Measurements from ENCODE around the gene ILF2. TPM values are rescaled to one million over a fixed set of nuclear protein-coding genes. Genes with fewer than 3 reads are reported as not detected.
A peak's percentile ranks its signal among the peaks of the same experiment; 100 is the strongest.

Gene ILF2
- total and polyA plus RNA-seq, 2 experiments from 2014 or later, result 173 to 178 TPM

DNA sequence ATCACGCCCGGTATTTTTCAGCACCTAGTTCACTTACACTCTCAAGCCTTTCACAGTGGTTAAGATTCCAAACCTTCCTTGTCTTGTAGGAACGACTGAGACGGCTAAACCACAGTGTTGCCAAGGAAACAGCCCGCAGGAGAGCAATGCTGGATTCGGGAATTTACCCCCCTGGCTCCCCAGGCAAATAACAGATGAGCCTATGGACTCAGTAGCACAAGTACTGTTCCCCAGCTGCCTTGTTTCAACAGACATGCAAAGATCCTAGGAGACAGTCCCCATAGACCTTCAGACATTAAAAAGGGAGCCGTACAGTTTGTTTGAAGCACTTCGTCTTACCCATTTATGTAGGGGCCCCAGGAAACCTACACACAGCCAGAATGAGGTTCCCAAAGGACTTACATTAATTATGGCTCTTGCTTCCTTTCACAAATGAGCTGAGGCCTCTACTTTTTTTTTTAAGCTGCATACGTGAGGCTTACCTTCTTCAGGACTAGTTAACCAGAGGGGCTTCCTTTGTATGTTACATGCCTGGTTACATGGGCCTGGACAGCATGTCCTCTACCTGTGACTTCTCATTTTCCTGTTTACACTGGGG lies 9.6 kb downstream of the ILF2 start:
- Histone ChIP-seq H3K79me2 (peaks cover 17% of the 10 kb centered on the region), H3K4me1 (ENCODE audit: insufficient read depth) (peaks cover 5% of the 10 kb centered on the region), H3K36me3 (replicated peaks; ENCODE audit: insufficient read depth, low read depth) (no peaks in the 10 kb centered on the region), H3K27me3 (no peaks in the 10 kb centered on the region), H3K9me3 (ENCODE audit: low read depth) (no peaks in the 10 kb centered on the region), H3K27ac (no peak overlapping the region), H4K20me1 (ENCODE audit: insufficient read depth, poor library complexity, severe bottlenecking) (no peaks in the 10 kb centered on the region), H3K4me3 (no peak overlapping the region), H3K9me2 (replicated peaks; ENCODE audit: insufficient read depth) (no peaks in the 10 kb centered on the region), H3K4me2 (no peak overlapping the region), H2AFZ (no peak overlapping the region)
- no peak for DNase-seq (ENCODE audit: low spot score)
- no peak for TF ChIP-seq EZH2phosphoT487 (IDR thresholded peaks at IDR 0.05; ENCODE audit: low read depth, severe bottlenecking, unreplicated experiment)
- TF ChIP-seq, protein P1, sequence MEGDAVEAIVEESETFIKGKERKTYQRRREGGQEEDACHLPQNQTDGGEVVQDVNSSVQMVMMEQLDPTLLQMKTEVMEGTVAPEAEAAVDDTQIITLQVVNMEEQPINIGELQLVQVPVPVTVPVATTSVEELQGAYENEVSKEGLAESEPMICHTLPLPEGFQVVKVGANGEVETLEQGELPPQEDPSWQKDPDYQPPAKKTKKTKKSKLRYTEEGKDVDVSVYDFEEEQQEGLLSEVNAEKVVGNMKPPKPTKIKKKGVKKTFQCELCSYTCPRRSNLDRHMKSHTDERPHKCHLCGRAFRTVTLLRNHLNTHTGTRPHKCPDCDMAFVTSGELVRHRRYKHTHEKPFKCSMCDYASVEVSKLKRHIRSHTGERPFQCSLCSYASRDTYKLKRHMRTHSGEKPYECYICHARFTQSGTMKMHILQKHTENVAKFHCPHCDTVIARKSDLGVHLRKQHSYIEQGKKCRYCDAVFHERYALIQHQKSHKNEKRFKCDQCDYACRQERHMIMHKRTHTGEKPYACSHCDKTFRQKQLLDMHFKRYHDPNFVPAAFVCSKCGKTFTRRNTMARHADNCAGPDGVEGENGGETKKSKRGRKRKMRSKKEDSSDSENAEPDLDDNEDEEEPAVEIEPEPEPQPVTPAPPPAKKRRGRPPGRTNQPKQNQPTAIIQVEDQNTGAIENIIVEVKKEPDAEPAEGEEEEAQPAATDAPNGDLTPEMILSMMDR (IDR thresholded peaks at IDR 0.05; ENCODE audit: poor library complexity), result no peak
- TF ChIP-seq EZH2 (IDR thresholded peaks at IDR 0.05; ENCODE audit: borderline replicate concordance), result no peak
- WGBS (ENCODE audit: low lambda C conversion rate, missing lambda C conversion rate), result 81% methylated on average over 9 of the region's 9 CpGs

DNA sequence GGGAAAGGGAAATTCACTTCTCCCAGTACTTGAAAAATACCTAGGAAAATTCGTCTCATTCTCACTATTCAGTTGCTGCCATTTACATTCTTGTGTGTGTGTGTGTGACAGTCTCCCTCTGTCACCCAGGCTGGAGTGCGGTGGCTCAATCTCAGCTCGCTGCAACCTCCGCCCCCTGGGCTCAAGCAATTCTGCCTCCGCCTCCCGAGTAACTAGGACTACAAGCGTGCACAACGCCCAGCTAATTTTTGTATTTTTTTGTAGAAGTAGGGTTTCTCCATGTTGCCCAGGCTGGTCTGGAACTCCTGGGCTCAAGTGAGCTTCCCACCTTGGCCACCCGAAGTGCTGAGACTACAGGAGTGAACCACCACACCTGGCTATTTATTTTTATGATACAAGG lies 11.1 kb downstream of the ILF2 start:
- no peak for DNase-seq (ENCODE audit: low spot score)

DNA sequence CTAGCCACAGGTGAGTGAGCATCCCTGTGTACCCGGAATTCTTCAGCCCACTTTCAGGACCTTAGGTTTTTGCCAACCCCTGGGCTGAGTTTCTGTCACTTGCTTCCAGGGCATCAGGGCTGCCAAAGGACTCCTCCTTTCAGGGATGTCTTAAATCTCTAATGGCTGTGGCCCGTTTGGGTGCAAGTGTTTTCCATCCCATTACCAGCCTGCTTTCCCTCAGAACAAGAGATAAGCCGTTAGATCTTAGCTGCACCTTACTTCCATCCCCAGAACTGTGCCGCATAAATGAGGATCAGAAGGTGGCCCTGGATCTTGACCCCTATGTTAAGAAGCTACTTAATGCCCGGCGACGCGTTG lies 11.6 kb downstream of the ILF2 start:
- TF ChIP-seq EZH2phosphoT487 (IDR thresholded peaks at IDR 0.05; ENCODE audit: low read depth, severe bottlenecking, unreplicated experiment), result no peak
- no peak for TF ChIP-seq EZH2 (IDR thresholded peaks at IDR 0.05; ENCODE audit: borderline replicate concordance)
- TF ChIP-seq, protein P1 (IDR thresholded peaks at IDR 0.05; ENCODE audit: poor library complexity), result no peak
- peaks cover 17% of the 10 kb centered on the region for H3K79me2 ChIP-seq
- H3K36me3 ChIP-seq (replicated peaks; ENCODE audit: insufficient read depth, low read depth), result no peaks in the 10 kb centered on the region
- H3K9me2 ChIP-seq (replicated peaks; ENCODE audit: insufficient read depth), result no peaks in the 10 kb centered on the region
- DNase-seq (ENCODE audit: low spot score), result no peak
- H3K27me3 ChIP-seq, result no peaks in the 10 kb centered on the region
- H3K9me3 ChIP-seq (ENCODE audit: low read depth), result no peaks in the 10 kb centered on the region
- H2AFZ ChIP-seq, result peak overlapping the region; percentile 82
- peak overlapping the region; percentile 91 for H3K4me2 ChIP-seq
- 47% methylated on average over 8 of the region's 8 CpGs for WGBS (ENCODE audit: low lambda C conversion rate, missing lambda C conversion rate)
- peak overlapping the region; percentile 85 for H3K4me3 ChIP-seq
- H4K20me1 ChIP-seq (ENCODE audit: insufficient read depth, poor library complexity, severe bottlenecking), result no peaks in the 10 kb centered on the region
- H3K27ac ChIP-seq, result peak overlapping the region; percentile 89
- H3K4me1 ChIP-seq (ENCODE audit: insufficient read depth), result peaks cover 5% of the 10 kb centered on the region

More for the DNA sequence above, 11.1 kb downstream of the ILF2 start:
- TF ChIP-seq, protein P1 (IDR thresholded peaks at IDR 0.05; ENCODE audit: poor library complexity), result no peak
- TF ChIP-seq EZH2 (IDR thresholded peaks at IDR 0.05; ENCODE audit: borderline replicate concordance) (no peak), EZH2phosphoT487 (IDR thresholded peaks at IDR 0.05; ENCODE audit: low read depth, severe bottlenecking, unreplicated experiment) (no peak)
- Histone ChIP-seq H3K79me2 (peaks cover 17% of the 10 kb centered on the region), H3K9me2 (replicated peaks; ENCODE audit: insufficient read depth) (no peaks in the 10 kb centered on the region), H3K27me3 (no peaks in the 10 kb centered on the region), H3K4me3 (peak overlapping the region; percentile 85), H3K9me3 (ENCODE audit: low read depth) (no peaks in the 10 kb centered on the region), H2AFZ (no peak overlapping the region), H3K36me3 (replicated peaks; ENCODE audit: insufficient read depth, low read depth) (no peaks in the 10 kb centered on the region), H4K20me1 (ENCODE audit: insufficient read depth, poor library complexity, severe bottlenecking) (no peaks in the 10 kb centered on the region), H3K4me2 (peak overlapping the region; percentile 91), H3K4me1 (ENCODE audit: insufficient read depth) (peaks cover 5% of the 10 kb centered on the region), H3K27ac (peak overlapping the region; percentile 89)
- 77% methylated on average over 9 of the region's 9 CpGs for WGBS (ENCODE audit: low lambda C conversion rate, missing lambda C conversion rate)

Measured in hepatocyte (in vitro differentiated cells).